Duodenal mucosa (tissue), 2 donors: ENCODE measurements around the gene ZNF74.
A peak's percentile ranks its signal among the peaks of the same experiment; 100 is the strongest.

Experiments
- H3K27ac ChIP-seq: one replicate; pipeline ENCODE4 v1.7.0; 2013; ENCODE audit warnings: low read depth, low read length
- H3K27me3 ChIP-seq, 2 donors: one replicate each; pipeline ENCODE4 v1.7.0; 2013; ENCODE audit warnings: low read length in 2 of 2, control low read depth in 1 of 2; ENCODE audit not compliant: insufficient read depth in 2 of 2, control insufficient read depth in 1 of 2
- H3K36me3 ChIP-seq, 2 donors: one replicate each; pipeline ENCODE4 v1.7.0; 2013; ENCODE audit warnings: low read length in 2 of 2, control low read depth in 1 of 2; ENCODE audit not compliant: insufficient read depth in 2 of 2, control insufficient read depth in 1 of 2
- H3K4me1 ChIP-seq, 2 donors: one replicate each; pipeline ENCODE4 v1.7.0; 2013; ENCODE audit warnings: low read length in 2 of 2, control low read depth in 1 of 2; ENCODE audit not compliant: insufficient read depth in 2 of 2, control insufficient read depth in 1 of 2
- H3K4me3 ChIP-seq, 2 donors: one replicate each; pipeline ENCODE4 v1.7.0; 2013; ENCODE audit warnings: low read length in 2 of 2, low read depth in 1 of 2
- H3K9ac ChIP-seq, 2 donors: one replicate each; pipeline ENCODE4 v1.7.0; 2013; ENCODE audit warnings: low read length in 2 of 2, low read depth in 1 of 2
- H3K9me3 ChIP-seq, 2 donors: one replicate each; pipeline ENCODE4 v1.7.0; 2013; ENCODE audit warnings: low read length in 2 of 2, control low read depth in 1 of 2; ENCODE audit not compliant: control insufficient read depth in 1 of 2

ZNF74 gene

GRCh38 chr22:20437613-20438426 lies 43.9 kb downstream of the ZNF74 start, which contains the start of gene SCARF2:
SCARF2 (minus strand) TSS chr22:20437825; CDS start chr22:20437754, 71 bp downstream.
- no peaks in the 10 kb centered on the region for H3K9me3 ChIP-seq
- H3K9ac ChIP-seq: peak within 1 kb of the TSS; percentile 38 to 43
- peak within 1 kb of the TSS; percentile 58 for H3K27ac ChIP-seq
- peaks cover 48 to 49% of the 10 kb centered on the region in 2 donors for H3K27me3 ChIP-seq
- peak within 1 kb of the TSS; percentile 54 to 62 for H3K4me3 ChIP-seq
- H3K36me3 ChIP-seq: peaks cover 4 to 9% of the 10 kb centered on the region in 2 donors
- H3K4me1 ChIP-seq: peaks cover 0 to 28% of the 10 kb centered on the region in 2 donors

GRCh38 chr22:20438427-20438677 lies 44.4 kb downstream of the ZNF74 start:
- Histone ChIP-seq H3K9me3 (no peaks in the 10 kb centered on the region), H3K9ac (peak overlapping the region; percentile 25 to 43), H3K4me1 (peaks cover 0 to 28% of the 10 kb centered on the region in 2 donors), H3K27ac (peak overlapping the region; percentile 58), H3K4me3 (peak overlapping the region; percentile 29 to 51), H3K36me3 (peaks cover 4 to 9% of the 10 kb centered on the region in 2 donors), H3K27me3 (peaks cover 42 to 44% of the 10 kb centered on the region in 2 donors)

- peak overlapping the region in 1 of 2 donors; percentile 51 for H3K4me3 ChIP-seq
- H3K4me1 ChIP-seq: peaks cover 0 to 28% of the 10 kb centered on the region in 2 donors
- no peak overlapping the region for H3K27ac ChIP-seq
Observed at GRCh38 chr22:20438678-20439492, 44.9 kb downstream of the ZNF74 start.

GRCh38 chr22:20439556-20439927 lies 45.6 kb downstream of the ZNF74 start:
- Histone ChIP-seq H3K27ac (no peak overlapping the region), H3K9me3 (no peaks in the 10 kb centered on the region), H3K27me3 (peaks cover 35% of the 10 kb centered on the region in 2 donors), H3K9ac (no peak overlapping the region), H3K36me3 (peaks cover 4 to 14% of the 10 kb centered on the region in 2 donors), H3K4me1 (peaks cover 0 to 28% of the 10 kb centered on the region in 2 donors), H3K4me3 (no peak overlapping the region)

More at GRCh38 chr22:20438678-20439492, 44.9 kb downstream of the ZNF74 start:
- H3K27me3 ChIP-seq: peaks cover 39 to 41% of the 10 kb centered on the region in 2 donors
- H3K9me3 ChIP-seq: no peaks in the 10 kb centered on the region
- H3K9ac ChIP-seq: peak overlapping the region; percentile 25 to 43
- peaks cover 4 to 9% of the 10 kb centered on the region in 2 donors for H3K36me3 ChIP-seq

- H3K4me1 ChIP-seq: peaks cover 0 to 28% of the 10 kb centered on the region in 2 donors
- H3K4me3 ChIP-seq: no peak overlapping the region
- no peaks in the 10 kb centered on the region for H3K9me3 ChIP-seq
- H3K27me3 ChIP-seq: peaks cover 30 to 31% of the 10 kb centered on the region in 2 donors
- H3K27ac ChIP-seq: no peak overlapping the region
- peaks cover 4 to 15% of the 10 kb centered on the region in 2 donors for H3K36me3 ChIP-seq
- H3K9ac ChIP-seq: no peak overlapping the region
Observed at GRCh38 chr22:20439928-20440575, 46.1 kb downstream of the ZNF74 start.

- no peak overlapping the region for H3K9ac ChIP-seq
- H3K36me3 ChIP-seq: peaks cover 4 to 18% of the 10 kb centered on the region in 2 donors
- H3K9me3 ChIP-seq: no peaks in the 10 kb centered on the region
- no peak overlapping the region for H3K27ac ChIP-seq
- H3K4me1 ChIP-seq: peaks cover 0 to 22% of the 10 kb centered on the region in 2 donors
- H3K27me3 ChIP-seq: peaks cover 22 to 23% of the 10 kb centered on the region in 2 donors
- H3K4me3 ChIP-seq: no peak overlapping the region
Observed at GRCh38 chr22:20440637-20441591, 47.0 kb downstream of the ZNF74 start.

GRCh38 chr22:20441631-20442484 lies 47.9 kb downstream of the ZNF74 start:
- H3K27ac ChIP-seq: no peak overlapping the region
- no peak overlapping the region for H3K4me3 ChIP-seq
- H3K4me1 ChIP-seq: peaks cover 0 to 19% of the 10 kb centered on the region in 2 donors
- no peaks in the 10 kb centered on the region for H3K9me3 ChIP-seq
- no peak overlapping the region for H3K9ac ChIP-seq
- H3K27me3 ChIP-seq: peaks cover 14 to 15% of the 10 kb centered on the region in 2 donors
- peaks cover 4 to 25% of the 10 kb centered on the region in 2 donors for H3K36me3 ChIP-seq

- H3K27ac ChIP-seq: no peak overlapping the region
- H3K4me3 ChIP-seq: no peak overlapping the region
Observed at GRCh38 chr22:20442485-20443284, 48.7 kb downstream of the ZNF74 start.

More at GRCh38 chr22:20442485-20443284, 48.7 kb downstream of the ZNF74 start:
- Histone ChIP-seq H3K36me3 (peaks cover 4 to 25% of the 10 kb centered on the region in 2 donors), H3K9me3 (no peaks in the 10 kb centered on the region), H3K9ac (no peak overlapping the region), H3K4me1 (peaks cover 0 to 13% of the 10 kb centered on the region in 2 donors), H3K27me3 (peaks cover 7 to 10% of the 10 kb centered on the region in 2 donors)
